ENCODE measurements around the gene GID8.
"Not testable (repeated sequence)": the region's sequence is repeated elsewhere in the genome, so short reads cannot be mapped to it uniquely, and the experiment has no call there.

GID8 gene

GRCh38 chr20:62956387-62957135 lies 18.6 kb downstream of the GID8 start:
- DNase-seq (ENCODE audit: low read depth in 2 of 3, low spot score in 2 of 3), result no peak

GRCh38 chr20:62957136-62958117 lies 19.5 kb downstream of the GID8 start:
- DNase-seq (ENCODE audit: low read depth in 2 of 3, low spot score in 2 of 3), result no peak

GRCh38 chr20:62958388-62959100 lies 20.6 kb downstream of the GID8 start:
- DNase-seq (ENCODE audit: low read depth in 2 of 3, low spot score in 2 of 3), result no peak

GRCh38 chr20:62959101-62959971 lies 21.4 kb downstream of the GID8 start:
- no peak for DNase-seq (ENCODE audit: low read depth in 2 of 3, low spot score in 2 of 3)

DNA sequence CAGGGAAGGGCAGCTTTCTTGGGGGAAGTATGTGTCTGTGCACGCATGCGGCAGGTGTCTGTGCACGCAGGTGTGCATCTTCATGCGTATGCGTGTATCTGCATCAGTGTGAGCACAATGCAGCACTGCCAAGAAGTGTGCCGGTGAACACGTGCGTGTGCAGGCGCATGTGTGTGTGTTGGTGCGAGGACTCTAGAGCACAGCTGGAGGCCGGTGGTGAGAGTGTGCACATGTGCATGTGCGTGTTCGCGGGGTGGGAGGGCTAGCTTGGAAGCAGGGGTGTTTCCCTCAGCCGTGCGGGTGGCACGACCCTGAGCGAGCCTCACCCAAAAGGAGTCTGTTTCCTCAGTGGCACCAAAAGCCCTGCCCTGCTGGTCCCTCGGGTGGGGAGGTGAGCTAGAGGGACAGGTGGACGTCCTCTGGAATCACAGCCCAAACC lies 22.1 kb downstream of the GID8 start:
- DNase-seq (ENCODE audit: low read depth in 2 of 3, low spot score in 2 of 3), result no peak

DNA sequence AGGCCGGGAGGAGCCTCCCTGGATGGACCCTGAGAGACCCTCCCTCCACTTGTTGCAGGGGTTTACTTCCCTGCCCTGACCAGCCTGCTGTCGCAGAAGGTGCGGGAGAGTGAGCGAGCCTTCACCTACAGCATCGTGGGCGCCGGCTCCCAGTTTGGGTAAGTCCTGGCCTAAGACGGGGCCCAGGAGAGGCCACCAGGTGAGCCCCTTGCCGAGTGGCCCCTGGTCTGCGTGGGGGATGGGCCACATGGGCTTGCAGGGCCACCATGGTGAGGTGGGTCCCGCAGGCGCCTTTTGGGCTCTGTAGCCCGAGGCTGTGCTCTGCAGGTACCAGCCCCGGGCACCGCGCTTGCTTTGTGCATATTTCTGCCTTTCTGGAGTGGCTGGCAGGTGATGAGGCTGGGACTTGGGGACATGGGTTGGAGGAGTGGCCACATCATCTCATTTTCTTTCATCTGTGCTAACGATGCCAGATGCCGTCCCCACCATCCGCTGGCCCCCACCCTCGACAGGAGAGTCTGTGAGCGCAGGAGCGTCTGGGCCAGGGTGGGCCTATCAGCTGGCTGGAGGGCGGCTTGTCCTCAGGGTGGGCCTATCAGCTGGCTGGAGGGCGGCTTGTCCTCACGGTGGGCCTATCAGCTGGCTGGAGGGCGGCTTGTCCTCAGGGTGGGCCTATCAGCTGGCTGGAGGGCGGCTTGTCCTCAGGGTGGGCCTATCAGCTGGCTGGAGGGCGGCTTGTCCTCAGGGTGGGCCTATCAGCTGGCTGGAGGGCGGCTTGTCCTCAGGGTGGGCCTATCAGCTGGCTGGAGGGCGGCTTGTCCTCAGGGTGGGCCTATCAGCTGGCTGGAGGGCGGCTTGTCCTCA lies 22.7 kb downstream of the GID8 start:
- not testable (repeated sequence) for DNase-seq (ENCODE audit: low read depth in 2 of 3, low spot score in 2 of 3)

GRCh38 chr20:62961310-62961783 lies 23.4 kb downstream of the GID8 start:
- no peak for DNase-seq (ENCODE audit: low read depth in 2 of 3, low spot score in 2 of 3)

DNA sequence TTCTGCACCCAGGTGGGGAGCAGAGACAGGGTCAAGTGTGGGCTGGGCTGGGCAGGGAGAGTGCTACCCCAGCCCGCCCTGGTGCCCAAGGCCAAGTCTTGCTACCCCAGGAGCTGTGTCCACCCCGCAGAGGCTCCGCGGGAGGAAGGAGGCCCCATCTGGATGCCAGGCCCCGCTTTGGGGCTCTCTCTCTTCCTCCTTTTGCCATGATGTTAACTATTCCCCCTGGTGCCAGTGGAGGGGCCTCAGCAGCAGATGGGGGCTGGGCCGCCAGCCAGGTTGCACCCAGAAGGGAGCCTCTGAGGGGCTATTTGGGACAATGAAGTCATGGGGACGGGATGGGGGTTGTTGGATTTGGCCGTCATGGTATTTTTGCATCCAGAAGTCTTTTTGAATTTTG lies 23.9 kb downstream of the GID8 start:
- no peak for DNase-seq (ENCODE audit: low read depth in 2 of 3, low spot score in 2 of 3)

GRCh38 chr20:62962221-62962879 lies 24.4 kb downstream of the GID8 start:
- no peak for DNase-seq (ENCODE audit: low read depth in 2 of 3, low spot score in 2 of 3)

DNA sequence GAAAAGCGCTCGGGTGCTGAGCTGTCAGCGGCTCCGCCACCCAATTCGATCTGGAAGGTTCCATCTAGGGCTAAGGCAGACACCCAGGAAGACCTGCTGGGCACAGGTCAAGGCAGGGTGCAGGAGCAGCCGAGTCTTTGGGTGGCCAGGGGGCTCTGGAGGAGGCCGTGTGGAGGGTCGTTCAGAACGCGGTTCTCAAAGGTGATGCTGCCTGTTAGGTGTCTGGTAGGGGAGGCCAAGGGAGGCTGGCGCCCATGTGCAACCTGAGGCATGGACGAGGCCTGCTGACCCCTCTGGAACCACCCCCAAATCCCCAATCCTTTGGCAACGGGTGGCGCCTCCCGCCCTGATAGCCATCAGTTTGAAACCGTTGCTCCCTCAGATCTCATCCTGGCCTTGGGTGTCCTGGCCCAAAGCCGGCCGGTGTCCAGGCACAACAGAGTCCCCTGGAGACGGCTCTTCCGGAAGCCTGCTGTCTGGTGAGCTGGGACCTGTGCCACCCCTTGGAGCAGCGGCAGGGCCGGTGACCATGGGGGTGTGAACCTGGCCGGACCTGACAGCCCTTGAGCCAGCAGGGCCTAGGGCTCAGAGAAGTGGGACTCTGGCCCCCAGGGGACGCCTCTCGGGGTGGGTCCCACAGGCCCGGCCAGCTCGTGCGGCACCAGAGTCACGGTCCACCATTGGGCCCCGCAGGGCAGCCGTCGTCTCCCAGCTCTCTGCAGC lies 25.1 kb downstream of the GID8 start:
- no peak for DNase-seq (ENCODE audit: low read depth in 2 of 3, low spot score in 2 of 3)

DNA sequence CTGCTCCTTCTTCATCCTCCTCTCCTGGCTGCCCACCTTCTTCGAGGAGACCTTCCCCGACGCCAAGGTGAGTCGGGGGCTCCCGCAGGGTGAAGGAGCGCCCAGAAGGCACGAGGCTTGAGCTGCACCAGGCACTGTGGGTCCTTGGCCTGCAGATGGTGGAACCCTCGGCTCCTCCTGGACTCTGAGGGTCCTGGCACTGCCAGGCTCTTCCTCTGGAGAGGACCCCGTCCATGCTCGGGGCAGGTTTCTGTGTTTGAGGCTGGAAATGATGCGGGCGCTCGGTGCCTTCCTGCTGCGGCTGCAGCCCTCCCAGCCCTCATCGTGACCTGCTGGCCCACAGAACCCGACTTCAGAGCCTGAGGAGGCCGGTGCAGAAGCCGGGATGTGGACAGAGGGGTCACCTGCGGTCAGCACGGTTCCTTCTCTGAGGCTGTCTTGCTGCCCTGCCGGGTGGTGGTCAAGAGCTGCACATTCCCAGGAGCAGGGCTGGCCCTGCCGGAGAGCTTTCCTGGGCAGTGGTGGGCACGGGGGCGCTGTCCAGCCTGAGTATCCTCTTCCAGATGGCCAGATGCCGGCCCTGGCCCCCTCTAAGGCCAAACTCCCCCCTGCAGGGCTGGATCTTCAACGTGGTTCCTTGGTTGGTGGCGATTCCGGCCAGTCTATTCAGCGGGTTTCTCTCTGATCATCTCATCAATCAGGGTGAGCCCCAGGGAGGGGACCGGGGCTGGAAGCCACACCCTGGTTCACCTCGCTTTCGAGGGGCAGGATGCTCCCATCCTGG lies 25.9 kb downstream of the GID8 start:
- DNase-seq (ENCODE audit: low read depth in 2 of 3, low spot score in 2 of 3), result no peak

- DNase-seq (ENCODE audit: low read depth in 2 of 3, low spot score in 2 of 3), result no peak
These were observed 26.8 kb downstream of the GID8 start for GRCh38 chr20:62964700-62965099.

DNA sequence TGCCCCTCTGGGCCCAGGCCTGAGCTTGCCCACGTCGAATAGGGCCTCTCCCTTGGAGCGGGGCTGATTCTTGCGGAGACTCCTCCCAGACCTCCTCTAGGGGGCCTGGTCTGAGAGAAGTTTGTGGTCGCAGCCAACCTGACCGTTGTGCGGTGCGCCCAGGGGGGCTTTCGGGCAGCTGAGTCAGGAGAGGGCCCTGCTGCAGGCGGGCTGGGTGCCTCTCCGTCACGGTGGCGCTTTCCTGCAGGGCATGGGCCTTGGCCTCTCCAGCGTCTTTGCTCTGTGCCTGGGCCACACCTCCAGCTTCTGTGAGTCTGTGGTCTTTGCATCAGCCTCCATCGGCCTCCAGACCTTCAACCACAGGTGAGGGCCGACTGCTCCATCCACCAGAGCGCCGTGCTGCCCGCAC lies 27.4 kb downstream of the GID8 start:
- no peak for DNase-seq (ENCODE audit: low read depth in 2 of 3, low spot score in 2 of 3)

DNA sequence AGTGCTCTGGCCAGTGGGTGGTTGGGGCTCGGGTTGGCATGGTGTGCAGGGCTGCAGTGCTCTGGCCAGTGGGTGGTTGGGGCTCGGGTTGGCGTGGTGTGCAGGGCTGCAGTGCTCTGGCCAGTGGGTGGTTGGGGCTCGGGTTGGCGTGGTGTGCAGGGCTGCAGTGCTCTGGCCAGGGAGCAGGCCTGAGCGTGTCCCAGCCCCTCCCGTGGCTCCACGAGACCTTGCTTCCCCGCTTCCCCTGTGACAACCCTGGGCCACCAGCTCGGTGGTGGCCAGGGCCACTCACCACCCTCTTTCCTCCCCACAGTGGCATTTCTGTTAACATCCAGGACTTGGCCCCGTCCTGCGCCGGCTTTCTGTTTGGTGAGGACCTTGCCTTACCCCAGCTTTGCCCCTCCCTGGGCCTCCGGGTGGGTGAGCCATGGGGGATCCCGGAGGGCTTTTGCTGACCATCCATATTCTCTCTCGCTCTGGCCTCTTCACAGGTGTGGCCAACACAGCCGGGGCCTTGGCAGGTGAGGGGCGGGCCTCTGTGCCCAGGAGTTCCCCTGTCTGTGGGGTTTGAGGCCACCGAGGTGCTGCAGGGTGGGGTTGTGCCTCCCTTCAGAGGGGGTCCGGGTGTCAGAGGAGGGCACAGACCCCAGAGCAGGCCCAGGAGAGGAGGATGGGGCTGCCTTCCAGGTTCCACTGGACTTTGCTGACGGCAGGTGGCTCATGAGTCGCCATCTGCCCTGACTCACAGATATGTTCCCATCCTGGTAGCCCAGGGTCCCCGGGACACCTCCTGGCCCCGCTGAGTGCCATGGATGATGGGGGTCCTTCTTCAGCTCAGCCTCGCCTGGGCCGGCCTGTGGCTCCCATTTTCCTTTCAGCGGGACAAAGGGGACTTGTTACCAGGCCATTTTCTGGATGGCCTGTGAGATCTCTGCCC lies 28.5 kb downstream of the GID8 start:
- no peak for DNase-seq (ENCODE audit: low read depth in 2 of 3, low spot score in 2 of 3)

DNA sequence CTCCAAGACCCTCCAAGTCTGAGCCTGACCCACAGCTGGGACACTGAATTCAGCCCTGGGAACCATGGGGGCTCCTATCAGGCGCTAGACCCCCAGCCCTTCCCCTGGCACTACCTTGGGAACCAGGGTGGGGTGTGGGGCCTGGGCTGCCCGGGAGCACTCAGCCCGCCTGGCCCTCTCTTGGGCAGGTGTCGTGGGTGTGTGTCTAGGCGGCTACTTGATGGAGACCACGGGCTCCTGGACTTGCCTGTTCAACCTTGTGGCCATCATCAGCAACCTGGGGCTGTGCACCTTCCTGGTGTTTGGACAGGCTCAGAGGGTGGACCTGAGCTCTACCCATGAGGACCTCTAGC lies 29.2 kb downstream of the GID8 start:
- no peak for DNase-seq (ENCODE audit: low read depth in 2 of 3, low spot score in 2 of 3)

GRCh38 chr20:62967628-62968351 lies 29.8 kb downstream of the GID8 start:
- DNase-seq (ENCODE audit: low read depth in 2 of 3, low spot score in 2 of 3), result no peak

Data from activated CD8-positive, alpha-beta memory T cell treated with anti-CD3 and anti-CD28 coated beads for 48 hours (primary cell).